Measurements from ENCODE around the gene PRKAR1B. TPM values are rescaled to one million over a fixed set of nuclear protein-coding genes. Genes with fewer than 3 reads are reported as not detected.

PRKAR1B gene
- total and polyA plus RNA-seq, 10 of the 15 experiments (the other 5 are each of a cell fraction or from before 2014, with no cell fraction given): 1.4 to 45.6 (median 19.3) TPM

DNA sequence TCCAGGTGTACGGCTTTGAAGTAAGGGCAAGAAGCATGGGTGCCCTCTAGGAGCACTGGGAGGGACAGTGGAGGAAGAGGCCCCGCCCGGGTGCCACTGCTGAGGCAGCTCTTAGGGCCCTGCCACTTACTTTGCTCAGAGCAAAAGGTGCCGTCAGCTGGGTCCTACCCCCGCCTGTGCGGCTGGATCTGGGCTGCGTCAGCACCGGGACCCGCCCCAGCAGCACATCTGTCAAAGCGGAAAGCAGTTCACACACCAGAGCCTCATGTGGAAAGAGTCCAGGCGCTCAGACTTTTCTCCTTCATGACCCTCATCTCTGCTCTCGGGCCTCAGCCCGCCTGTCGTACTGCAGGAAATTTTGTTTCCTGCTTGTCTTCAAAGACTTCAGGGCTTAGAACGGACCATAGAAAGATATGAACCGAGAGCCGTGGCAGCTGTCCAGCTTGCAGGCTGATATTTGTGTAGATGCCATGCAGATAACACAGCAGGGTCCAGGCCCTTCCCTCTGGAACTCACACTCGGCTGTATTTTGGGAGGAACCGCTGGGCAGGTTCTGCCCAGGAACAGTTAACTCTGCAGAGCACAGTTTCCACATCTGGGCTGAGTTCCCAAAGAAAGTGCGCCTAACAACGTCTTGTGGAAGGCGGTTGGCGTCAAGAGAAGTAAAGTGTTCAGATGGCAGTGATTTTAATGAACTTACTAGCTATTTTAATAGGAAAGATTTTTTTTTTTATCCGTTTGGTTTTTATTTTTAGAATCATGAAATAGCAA is 44.3 kb upstream of the PRKAR1B start (continued):
- TF ChIP-seq STAT3 (IDR thresholded peaks at IDR 0.05; ENCODE audit: low read depth, low read length): no peak
- no peak for TF ChIP-seq CHD1 (IDR thresholded peaks at IDR 0.05; ENCODE audit: low read depth, low read length)
- no peak for TF ChIP-seq NBN (IDR thresholded peaks at IDR 0.05)
- TF ChIP-seq, protein P1, sequence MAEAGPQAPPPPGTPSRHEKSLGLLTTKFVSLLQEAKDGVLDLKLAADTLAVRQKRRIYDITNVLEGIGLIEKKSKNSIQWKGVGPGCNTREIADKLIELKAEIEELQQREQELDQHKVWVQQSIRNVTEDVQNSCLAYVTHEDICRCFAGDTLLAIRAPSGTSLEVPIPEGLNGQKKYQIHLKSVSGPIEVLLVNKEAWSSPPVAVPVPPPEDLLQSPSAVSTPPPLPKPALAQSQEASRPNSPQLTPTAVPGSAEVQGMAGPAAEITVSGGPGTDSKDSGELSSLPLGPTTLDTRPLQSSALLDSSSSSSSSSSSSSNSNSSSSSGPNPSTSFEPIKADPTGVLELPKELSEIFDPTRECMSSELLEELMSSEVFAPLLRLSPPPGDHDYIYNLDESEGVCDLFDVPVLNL (IDR thresholded peaks at IDR 0.05; ENCODE audit: low read depth, low read length): no peak
- TF ChIP-seq NRF1 (conservative IDR thresholded peaks at IDR 0.05; ENCODE audit: low read depth, low read length): no peak
- TF ChIP-seq RCOR1 (conservative IDR thresholded peaks at IDR 0.05; ENCODE audit: low read depth, low read length): no peak
- no peak for TF ChIP-seq EED (IDR thresholded peaks at IDR 0.05; ENCODE audit: low read depth)

DNA sequence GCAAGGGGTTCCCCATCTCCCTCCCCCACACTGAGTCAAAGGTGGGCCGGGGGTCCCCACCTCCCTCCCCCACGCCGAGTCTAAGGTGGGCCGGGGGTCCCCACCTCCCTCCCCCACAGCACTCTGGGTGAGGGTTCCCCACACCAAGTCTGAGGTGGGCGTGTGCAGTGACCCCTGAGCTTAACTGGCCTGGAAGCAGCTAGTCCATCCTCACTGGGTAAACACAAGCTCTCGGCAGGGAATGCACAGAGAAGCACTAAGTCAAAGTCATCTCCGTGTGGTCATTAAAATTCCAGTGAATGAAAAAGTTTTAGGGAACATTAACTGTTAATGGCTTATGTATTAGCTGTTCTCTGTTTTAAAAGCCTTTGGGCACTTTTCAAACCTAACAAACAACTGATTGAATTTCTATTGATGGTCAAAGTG is 43.7 kb upstream of the PRKAR1B start:
- POLR2A ChIA-PET: interaction anchor here (0.6 kb wide), 1 partner anchor 198 kb away, joined by 3 read pairs; no protein-coding TSS in a partner anchor
- H3K9me3 ChIP-seq (replicated peaks; ENCODE audit: control insufficient read depth, insufficient read depth, low read length): no peaks in the 10 kb centered on the region
- CTCF ChIA-PET: no interaction called here
- no TSS peak for BruUV-seq (replicated peaks)
- no peaks in the 10 kb centered on the region for H3K79me2 ChIP-seq (ENCODE audit: control insufficient read depth, insufficient read depth, low read length)
- H3K4me3 ChIP-seq: no peak overlapping the region
- H3K4me1 ChIP-seq (ENCODE audit: control insufficient read depth, insufficient read depth, low read length): no peaks in the 10 kb centered on the region
- H3K9ac ChIP-seq (ENCODE audit: control insufficient read depth, insufficient read depth, low read length): no peak overlapping the region
- DNase-seq (ENCODE audit: low read depth, low spot score): no peak
- intact Hi-C loops (cut with micrococcal nuclease; ENCODE audit: unreplicated experiment) (loop anchor here (5.0 kb wide), 1 partner anchor 448 kb away; no protein-coding TSS in a partner anchor), in situ Hi-C loops (cut with MboI) (no loop called here)
- RAD21 ChIA-PET (ENCODE audit: unreplicated experiment): interaction anchor here (1.4 kb wide), 1 partner anchor 449 kb away, joined by 3 read pairs; no protein-coding TSS in a partner anchor
- WGBS (ENCODE audit: insufficient coverage, insufficient replicate concordance, low lambda C conversion rate, missing lambda C conversion rate): 84% methylated on average over 7 of the region's 7 CpGs
- H3K27ac ChIP-seq (ENCODE audit: control insufficient read depth, insufficient read depth): no peak overlapping the region
- H3K36me3 ChIP-seq (ENCODE audit: control insufficient read depth in 2 of 2, insufficient read depth in 2 of 2, low read length in 1 of 2): peaks cover 3 to 4% of the 10 kb centered on the region in 2 experiments; a peak in 3 of 4 replicates
- no peak for ATAC-seq
- FAIRE-seq: no peak
- no peaks in the 10 kb centered on the region for H3K27me3 ChIP-seq (replicated peaks in 1 of 2; ENCODE audit: control insufficient read depth in 2 of 2, insufficient read depth in 2 of 2, low read length in 1 of 2)
- no peak overlapping the region for H3K4me2 ChIP-seq (ENCODE audit: control insufficient read depth, insufficient read depth)
- H2AFZ ChIP-seq (ENCODE audit: control insufficient read depth, low read depth, low read length): no peak overlapping the region
- SMC1A ChIA-PET (ENCODE audit: uncharacterized antibody, unreplicated experiment): interaction anchor here (0.6 to 1.0 kb wide), 2 partner anchors 437 to 444 kb away, joined by 4 read pairs; no protein-coding TSS in a partner anchor
- no peaks in the 10 kb centered on the region for H4K20me1 ChIP-seq (ENCODE audit: control insufficient read depth, insufficient read depth)
- TF ChIP-seq, protein P2, sequence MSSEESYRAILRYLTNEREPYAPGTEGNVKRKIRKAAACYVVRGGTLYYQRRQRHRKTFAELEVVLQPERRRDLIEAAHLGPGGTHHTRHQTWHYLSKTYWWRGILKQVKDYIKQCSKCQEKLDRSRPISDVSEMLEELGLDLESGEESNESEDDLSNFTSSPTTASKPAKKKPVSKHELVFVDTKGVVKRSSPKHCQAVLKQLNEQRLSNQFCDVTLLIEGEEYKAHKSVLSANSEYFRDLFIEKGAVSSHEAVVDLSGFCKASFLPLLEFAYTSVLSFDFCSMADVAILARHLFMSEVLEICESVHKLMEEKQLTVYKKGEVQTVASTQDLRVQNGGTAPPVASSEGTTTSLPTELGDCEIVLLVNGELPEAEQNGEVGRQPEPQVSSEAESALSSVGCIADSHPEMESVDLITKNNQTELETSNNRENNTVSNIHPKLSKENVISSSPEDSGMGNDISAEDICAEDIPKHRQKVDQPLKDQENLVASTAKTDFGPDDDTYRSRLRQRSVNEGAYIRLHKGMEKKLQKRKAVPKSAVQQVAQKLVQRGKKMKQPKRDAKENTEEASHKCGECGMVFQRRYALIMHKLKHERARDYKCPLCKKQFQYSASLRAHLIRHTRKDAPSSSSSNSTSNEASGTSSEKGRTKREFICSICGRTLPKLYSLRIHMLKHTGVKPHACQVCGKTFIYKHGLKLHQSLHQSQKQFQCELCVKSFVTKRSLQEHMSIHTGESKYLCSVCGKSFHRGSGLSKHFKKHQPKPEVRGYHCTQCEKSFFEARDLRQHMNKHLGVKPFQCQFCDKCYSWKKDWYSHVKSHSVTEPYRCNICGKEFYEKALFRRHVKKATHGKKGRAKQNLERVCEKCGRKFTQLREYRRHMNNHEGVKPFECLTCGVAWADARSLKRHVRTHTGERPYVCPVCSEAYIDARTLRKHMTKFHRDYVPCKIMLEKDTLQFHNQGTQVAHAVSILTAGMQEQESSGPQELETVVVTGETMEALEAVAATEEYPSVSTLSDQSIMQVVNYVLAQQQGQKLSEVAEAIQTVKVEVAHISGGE (CRISPR knock-in tag; IDR thresholded peaks at IDR 0.05): no peak
- no peak for TF ChIP-seq ZSCAN29 (IDR thresholded peaks at IDR 0.05)
- TF ChIP-seq JUNB (IDR thresholded peaks at IDR 0.05): no peak
- TF ChIP-seq SUZ12 (IDR thresholded peaks at IDR 0.05; ENCODE audit: unreplicated experiment): no peak
- TF ChIP-seq TCF3 (IDR thresholded peaks at IDR 0.05; ENCODE audit: borderline replicate concordance, insufficient read depth, low read depth, low read length): no peak
- no peak for TF ChIP-seq MEF2B (IDR thresholded peaks at IDR 0.05; ENCODE audit: partially characterized antibody, poor library complexity, severe bottlenecking)
- no peak for TF ChIP-seq FOS (IDR thresholded peaks at IDR 0.05; ENCODE audit: borderline replicate concordance, extremely low read depth, insufficient read length)
- TF ChIP-seq, protein P3, sequence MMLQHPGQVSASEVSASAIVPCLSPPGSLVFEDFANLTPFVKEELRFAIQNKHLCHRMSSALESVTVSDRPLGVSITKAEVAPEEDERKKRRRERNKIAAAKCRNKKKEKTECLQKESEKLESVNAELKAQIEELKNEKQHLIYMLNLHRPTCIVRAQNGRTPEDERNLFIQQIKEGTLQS (IDR thresholded peaks at IDR 0.05; ENCODE audit: borderline replicate concordance, extremely low read depth, low read depth, low read length): no peak

All from GM12878 (cell line).